HG03175 (cell line): ENCODE measurements around the gene CHCHD5.
A peak's percentile ranks its signal among the peaks of the same experiment; 100 is the strongest.
"Not testable (repeated sequence)": the region's sequence is repeated elsewhere in the genome, so short reads cannot be mapped to it uniquely, and the experiment has no call there.

ENCODE experiments used
- ATAC-seq: cut with Tn5 transposase; IDR thresholded peaks from one replicate; pipeline ENCODE4 v1.9.1; 2021; ENCODE audit warnings: mild to moderate bottlenecking, moderate library complexity; ENCODE audit not compliant: unreplicated experiment

The CHCHD5 gene

GRCh38 chr2:112584134-112584890 is at the start of gene CHCHD5:
CHCHD5 (plus strand) TSS chr2:112584609; CDS start chr2:112584648, 39 bp downstream.
- peak; percentile 91 for ATAC-seq

DNA sequence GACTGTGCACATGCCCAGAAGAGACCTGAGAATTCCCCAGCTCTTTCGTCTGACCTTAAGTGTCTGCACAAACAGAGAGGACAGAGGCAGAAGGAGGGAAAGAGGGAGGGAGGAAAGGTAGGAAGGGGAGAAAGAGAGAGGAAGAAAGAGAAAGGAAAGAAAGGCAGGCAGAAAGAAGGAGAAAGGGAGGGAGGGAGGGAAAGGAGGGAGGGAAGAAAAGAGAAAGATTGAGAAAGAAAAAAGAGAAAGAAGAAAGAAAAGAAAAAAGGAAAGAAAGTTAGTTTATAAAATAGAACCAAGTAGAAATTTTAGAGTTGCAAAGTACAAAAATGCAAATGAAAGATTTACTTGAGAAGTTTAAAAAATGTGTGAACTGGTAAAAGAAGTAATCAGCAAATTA is 49.6 kb upstream of the CHCHD5 start:
- ATAC-seq = no peak

DNA sequence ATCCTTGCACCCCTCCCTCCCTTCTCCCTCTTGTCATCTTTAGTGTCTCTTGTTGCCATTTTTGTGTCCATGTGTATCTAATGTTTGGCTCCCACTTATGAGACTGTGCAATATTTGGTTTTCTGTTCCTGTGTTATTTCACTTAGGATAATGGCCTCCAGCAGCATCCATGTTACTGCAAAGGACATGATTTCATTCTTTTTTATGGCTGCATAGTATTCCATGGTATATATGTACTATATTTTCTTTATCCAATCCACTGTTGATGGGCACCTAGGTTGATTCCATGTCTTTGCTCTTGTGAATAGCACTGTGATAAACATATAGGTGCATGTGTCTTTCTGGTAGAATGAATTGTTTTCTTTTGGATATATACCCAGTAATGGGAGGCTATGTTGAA is 47.7 kb upstream of the CHCHD5 start:
- not testable (repeated sequence) for ATAC-seq

GRCh38 chr2:112539306-112539705 is 45.1 kb upstream of the CHCHD5 start:
- ATAC-seq = no peak

DNA sequence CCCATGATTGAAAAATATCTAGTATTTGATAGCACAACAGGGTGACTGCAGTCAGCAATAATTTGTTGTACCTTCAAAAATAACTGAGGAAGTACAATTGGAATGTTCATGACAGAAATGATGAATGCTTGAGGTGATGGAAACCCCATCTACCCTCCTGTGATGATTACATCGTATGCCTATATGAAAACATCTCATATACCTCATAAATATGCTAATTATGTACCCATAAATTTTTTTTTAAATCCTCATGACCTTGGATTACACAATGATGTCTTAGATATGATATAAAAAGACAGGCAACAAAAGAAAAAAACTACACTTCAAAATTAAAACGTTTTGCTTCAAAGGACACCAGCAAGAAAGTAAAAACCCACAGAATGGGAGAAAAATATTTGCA is 43.5 kb upstream of the CHCHD5 start:
- ATAC-seq = no peak

DNA sequence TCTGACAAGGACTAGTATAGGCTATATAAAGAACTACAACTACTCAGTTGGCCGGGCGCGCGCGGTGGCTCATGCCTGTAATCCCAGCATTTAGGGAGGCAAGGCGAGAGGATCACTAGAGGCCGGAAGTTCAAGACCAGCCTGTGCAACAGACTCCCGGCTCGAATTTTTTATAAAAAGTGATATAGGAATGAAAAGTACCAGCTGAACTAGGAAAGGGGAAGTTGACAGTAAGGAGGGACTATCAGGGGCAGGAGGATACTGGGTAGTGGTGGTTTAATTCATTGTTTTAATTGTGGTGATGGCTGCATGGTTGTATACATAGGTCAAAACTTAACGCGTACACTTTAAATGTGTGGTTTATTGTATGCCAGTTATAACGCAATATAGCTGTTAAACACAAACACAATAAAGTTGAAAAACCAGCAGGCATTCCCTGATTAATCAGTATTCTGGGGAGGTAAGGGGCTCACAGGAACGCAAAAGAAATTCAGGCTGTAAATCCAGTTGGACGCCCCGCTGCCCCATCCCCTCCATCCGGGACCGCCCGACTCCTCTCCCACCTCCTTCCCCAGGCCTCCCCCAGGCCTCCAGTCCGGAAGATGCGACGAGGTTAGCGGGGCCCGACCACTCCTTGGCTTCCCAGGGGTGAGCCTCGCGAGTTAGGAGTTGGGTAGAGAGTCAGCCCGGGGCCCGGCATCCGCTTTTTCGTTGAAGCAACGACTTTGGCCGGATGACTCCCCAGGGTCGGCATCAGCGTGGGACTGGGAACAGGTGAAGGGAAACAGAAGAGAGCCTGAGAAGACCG is 42.9 kb upstream of the CHCHD5 start:
- peak; percentile 59 for ATAC-seq

DNA sequence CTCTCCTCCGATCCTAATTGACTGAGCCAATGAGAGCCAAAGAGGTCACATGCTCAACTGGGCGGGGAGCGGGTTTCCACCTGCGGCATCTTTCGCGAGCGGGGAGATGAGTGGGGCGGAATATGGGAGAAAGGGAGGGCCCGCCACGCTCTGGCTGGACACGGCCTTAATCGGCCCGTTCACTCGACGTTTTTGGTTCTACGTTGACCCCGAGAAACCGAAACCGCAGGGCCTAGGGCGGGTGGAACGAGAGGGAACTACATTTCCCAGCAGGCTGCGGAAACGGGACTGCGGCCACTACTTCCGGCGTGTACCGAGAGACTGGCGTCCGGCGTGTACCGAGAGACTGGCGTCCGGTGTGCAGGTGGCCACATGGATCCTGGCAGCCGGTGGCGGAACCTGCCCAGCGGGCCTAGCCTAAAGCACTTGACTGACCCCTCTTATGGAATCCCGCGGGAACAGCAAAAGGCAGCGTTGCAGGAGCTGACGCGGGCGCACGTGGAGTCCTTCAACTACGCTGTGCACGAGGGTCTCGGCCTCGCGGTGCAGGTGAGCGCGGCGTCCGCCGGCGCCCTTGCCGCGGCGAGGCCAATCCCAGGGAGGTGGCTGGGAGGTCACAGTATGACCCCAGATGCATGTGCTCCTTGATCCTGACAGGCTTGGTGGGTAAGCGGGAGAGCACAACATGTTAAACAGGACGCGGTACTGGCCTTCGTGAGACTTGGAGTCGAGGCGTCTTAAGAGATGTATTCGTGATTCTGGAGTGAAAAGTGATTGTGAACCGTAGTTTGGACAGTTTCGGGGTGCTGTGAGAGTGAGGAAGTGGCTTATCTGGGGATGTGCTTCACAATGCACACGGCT is 42.1 kb upstream of the CHCHD5 start, which contains the start of gene POLR1B:
POLR1B (plus strand) TSS at position 343 of the 861 bp plus-strand sequence; CDS start at position 373, 30 bp downstream.
- ATAC-seq = peak; percentile 84

- ATAC-seq = no peak
Measured at GRCh38 chr2:112542984-112543661, 41.3 kb upstream of the CHCHD5 start.

DNA sequence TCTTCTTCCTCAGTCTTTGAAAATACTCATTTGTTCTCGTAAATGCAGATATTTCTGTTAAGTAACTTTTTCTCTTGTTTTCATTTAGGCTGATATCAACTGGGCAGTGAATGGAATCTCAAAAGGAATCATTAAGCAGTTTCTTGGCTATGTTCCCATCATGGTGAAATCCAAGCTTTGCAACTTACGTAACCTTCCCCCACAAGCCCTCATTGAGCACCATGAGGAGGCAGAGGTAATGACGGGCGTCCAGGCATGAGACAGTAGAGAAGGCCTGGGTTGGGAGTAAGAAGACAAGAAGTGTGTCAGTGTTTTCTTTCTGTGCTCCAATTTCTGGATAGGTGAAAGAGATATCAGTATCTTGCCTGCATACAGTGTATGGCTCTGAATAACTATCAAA is 37.1 kb upstream of the CHCHD5 start:
- ATAC-seq = no peak

DNA sequence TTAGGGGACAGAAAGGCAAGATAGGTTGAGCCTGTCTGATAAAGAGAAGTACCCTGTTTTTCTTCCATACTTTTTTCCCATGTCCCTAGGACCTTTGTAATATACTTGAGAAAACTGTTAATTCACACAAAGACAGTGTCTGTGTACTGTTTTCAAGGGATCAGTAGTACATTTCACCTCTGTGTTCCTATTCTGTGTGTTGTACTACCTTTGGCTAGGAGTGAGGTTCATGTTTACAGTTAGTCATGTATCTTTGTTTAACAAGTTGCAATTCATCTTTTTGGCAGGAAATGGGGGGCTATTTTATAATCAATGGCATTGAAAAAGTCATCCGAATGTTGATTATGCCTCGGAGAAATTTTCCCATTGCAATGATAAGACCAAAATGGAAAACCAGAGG is 35.4 kb upstream of the CHCHD5 start:
- ATAC-seq = no peak

DNA sequence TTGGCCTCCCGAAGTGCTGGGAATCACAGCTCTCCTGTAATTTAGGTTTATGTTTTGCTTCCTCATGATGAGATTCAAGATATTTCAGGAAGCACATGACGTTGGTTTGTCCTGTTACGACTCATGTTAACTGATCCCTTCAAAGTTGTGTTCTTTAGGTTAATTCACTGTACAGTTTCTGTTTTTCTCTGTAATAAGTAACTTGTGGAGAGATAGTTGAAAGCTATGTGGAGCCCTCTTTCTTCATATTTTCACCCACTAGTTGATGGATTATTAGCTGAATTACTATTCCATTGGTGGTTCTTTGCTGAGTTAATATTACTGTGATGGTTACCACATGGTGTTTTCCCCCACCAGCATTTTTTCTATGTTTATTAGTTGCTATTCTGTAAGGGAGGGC is 18.3 kb upstream of the CHCHD5 start:
- peak; percentile 70 for ATAC-seq

DNA sequence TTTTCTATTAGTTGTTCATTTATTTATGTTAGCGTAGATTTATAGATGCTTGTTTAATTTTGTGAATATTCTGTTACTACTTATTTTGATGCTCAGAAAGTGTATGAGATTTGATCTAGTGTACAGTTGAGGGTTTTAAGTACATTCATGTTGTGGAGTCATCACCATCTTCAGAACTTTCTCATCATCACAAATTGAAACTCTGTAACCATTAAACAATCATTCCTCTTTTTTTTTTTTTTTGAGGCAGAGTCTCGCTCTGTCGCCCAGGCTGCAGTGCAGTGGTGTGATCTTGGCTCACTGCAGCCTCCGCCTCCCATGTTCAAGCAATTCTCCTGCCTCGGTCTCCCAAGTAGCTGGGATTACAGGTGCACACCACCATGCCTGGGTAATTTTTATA is 17.9 kb upstream of the CHCHD5 start:
- ATAC-seq = peak; percentile 29

- ATAC-seq = no peak
Measured at GRCh38 chr2:112572005-112572404, 12.4 kb upstream of the CHCHD5 start.

DNA sequence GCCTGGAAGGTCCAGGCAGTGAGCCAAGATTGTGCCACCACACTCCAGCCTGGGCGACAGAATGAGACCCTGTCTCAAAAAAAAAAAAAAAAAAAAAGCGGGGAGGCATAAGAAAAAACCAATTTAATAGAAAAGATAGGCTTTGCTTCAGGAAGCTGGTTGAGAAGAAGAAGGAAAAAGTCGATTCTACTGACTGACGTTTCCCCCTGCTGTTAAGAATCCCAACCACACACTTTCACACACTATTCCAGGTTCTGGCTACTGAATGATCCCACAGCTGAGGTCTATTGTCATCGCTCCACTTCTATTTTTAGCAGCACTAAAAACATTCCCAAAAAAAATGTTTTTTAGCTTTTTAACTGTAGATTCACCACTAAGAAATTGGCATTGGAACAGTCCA is 6.7 kb upstream of the CHCHD5 start:
- ATAC-seq = no peak

GRCh38 chr2:112579241-112579640 is 5.2 kb upstream of the CHCHD5 start:
- no peak for ATAC-seq

DNA sequence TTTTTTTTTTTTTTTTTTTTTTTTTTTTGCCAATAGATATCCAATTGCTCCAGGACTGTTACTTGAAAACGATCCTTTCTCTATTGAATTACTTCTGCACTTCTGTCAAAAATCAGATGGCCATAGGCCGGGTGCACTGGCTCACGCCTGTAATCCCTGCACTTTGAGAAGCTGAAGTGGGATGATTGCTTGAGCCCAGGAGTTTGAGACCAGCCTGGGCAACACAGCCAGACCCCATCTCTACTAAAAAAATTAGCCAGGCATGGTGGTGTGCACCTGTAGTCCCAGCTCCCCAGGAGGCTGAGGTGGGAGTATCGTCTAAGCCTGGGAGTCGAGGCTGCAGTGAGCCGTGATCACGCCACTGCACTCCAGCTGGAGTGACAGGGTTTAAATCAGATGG is 4.3 kb upstream of the CHCHD5 start:
- no peak for ATAC-seq

DNA sequence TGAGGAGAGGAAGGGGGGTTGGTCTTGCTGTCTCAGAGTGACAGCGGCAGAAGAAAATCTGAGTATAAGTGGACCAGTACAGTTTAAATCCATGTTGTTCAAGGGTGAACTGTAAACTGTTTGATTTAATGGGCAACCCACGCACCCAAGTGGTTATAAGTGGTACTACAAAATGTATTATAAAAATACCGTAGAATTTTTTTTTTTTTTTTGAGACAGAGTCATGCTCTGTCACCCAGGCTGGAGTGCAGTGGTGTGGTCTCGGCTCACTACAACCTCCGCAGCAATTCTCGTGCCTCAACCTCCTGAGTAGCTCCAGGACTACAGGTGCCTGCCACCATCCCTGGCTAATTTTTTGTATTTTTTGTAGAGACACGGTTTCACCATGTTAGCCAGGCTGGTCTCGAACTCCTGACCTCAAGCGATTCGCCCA is 2.1 kb upstream of the CHCHD5 start:
- no peak for ATAC-seq

DNA sequence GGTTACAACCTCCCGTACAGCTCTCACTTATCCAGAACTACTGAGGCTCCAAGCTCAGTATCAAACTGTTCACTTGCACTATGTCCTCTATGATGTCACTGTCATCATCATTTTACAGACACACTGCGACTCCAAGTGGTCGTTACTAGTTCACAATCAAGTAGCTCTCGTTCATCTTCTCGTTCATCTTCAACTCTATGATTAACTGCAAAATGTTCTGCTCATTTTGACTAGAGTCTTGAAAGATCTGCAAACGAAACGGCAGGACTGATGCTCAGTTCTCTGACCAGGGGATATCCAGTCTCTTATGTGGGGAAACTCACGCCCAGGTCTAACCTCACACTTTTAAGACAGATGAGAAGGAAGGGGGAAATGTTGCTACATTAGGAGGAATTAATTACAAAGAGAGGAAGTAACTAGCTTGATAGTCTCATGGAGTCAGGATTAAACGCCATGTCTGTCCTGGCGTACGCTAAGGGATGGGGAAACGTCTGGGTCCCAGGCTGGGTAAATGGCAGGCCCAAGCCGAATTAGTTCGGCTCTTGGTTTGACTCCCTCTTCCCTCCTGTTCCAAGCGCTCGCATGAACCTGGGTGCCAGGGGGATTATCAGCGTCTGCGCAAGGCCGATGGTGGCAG is 794 bp upstream of the CHCHD5 start:
- no peak for ATAC-seq

DNA sequence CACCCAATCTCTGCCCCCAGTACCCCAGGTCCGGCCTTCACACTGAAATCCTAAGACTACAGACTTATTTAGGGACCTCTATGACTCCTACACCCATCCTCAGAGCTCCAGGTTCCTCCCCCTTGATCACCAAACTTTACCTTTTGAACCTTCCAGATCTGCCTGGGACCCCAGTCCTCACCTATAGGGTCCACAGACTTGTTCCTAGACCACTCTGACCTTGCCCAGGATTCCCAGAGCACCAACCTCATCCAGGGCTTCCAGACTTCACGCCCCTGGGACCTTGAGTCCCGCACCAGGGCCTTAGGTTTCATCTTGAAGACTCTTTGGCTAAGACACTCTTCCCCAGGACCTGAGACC is 462 bp downstream of the CHCHD5 start:
- no peak for ATAC-seq

DNA sequence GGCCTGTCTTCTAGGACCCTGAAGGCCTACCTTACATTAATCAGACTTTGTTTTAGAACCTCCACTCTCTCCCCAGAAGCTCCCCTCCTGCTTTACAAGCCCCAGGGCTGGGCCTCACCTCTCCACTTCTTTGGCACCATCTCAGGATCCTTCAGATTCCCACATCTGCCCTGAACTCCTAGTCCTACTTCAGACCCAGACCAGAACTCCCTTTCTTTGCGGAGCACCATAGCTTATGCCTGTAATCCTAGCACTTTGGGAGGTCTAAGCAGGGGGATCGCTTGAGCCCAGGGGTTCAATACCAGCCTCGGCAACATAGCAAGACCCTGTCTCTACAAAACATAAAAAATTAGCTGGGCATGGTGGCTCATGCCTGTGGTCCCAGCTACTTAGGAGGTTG is 991 bp downstream of the CHCHD5 start:
- no peak for ATAC-seq
